ENCODE measurements around the gene TMEM132A.
"Not testable (repeated sequence)": the region's sequence is repeated elsewhere in the genome, so short reads cannot be mapped to it uniquely, and the experiment has no call there.

TMEM132A gene

DNA sequence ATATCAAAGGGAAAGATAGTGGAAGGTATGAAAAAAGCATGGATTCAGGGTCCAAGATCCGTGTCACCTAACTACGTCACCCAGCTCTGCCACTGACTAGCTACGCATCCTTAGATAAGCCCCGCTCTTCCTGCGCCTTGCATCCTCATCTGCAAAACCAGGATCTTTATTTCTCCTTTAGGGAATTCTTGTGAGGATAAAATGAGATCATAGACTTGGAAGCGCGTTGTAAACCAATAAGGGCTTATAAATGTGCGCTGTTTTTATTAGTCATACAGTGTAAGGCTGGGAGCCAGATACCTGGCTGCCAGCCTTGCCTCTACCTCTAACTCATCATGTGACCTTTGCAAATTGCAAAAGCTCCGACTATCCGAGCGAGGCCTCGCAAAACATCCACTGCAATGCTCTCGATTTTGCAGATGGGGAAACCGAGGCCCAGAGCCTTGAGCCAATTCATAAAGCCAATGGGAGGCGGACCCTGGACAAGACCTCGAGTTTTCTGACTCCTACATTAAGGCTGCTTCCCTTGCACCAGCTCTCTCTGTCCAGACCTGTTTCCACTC is 18.6 kb upstream of the TMEM132A start:
- no peak for DNase-seq

DNA sequence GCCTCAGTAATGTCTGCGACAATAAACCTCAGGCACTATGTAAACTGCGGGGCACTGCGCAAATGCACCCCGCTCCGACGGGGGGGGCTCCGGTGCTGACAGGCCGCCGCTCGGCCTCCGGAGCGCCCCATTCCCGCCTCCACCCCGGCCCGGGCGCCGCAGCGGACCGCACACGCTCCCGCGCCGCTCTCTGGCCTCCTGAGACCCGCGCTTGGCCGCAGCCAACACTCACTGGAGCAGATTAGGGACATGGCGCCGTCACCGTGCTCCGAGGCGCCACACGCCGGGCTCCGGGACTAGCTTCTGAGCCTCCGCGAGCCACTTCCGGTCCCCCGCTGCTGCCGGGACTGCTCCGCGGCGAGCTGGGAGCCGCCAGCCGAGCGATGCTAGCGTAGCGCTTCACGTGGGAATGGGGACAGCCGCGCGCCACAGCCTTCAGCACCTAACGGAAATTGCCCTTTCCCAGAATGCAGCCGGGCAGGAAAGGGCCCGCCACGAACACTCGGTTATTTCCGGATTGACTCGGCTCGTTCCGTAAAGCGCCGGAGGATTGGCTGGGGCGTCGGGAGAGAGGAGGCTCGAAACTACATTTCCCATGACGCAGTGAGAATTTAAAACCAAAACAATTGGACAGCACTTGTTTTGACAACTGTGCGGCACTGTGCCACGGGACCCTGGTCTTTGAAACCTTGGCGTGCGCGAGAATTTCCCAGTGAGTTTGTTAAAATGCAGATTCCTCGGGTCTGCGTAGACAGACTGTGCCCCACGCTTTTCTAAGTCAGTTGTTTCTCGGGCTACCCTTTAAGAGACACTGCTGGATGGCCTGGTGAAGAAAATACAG is 17.9 kb upstream of the TMEM132A start, which contains the start of gene PRPF19:
Gene PRPF19 (minus strand): TSS at position 454 of the 841 bp plus-strand sequence. CDS start 203 bp downstream, at position 251.
- peak; percentile 98 for DNase-seq

GRCh38 chr11:60908803-60909202 is 15.5 kb upstream of the TMEM132A start:
- DNase-seq: no peak

DNA sequence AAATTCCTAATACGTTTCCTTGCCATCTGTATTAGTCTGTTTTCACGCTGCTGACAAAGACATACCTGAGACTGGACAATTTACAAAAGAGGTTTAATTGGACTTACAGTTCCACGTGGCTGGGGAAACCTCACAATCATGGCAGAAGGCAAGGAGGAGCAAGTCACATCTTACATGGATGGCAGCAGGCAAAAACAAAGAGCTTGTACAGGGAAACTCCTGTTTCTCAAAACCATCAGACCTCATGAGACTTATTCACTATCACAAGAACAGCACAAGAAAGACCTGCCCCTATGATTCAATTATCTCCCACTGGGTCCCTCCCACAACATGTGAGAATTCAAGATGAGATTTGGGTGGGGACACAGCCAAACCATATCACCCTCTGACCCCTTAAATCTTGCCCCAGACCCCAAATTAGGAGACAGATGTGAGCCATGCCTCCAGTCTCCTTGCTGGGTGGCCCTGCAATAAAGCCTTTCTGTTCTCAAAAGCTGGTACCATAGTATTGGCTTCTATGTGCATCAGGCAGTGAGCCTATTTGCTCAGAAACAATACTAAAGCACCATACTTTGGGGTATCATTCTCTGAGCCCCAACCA is 14.5 kb upstream of the TMEM132A start:
- not testable (repeated sequence) for DNase-seq

DNA sequence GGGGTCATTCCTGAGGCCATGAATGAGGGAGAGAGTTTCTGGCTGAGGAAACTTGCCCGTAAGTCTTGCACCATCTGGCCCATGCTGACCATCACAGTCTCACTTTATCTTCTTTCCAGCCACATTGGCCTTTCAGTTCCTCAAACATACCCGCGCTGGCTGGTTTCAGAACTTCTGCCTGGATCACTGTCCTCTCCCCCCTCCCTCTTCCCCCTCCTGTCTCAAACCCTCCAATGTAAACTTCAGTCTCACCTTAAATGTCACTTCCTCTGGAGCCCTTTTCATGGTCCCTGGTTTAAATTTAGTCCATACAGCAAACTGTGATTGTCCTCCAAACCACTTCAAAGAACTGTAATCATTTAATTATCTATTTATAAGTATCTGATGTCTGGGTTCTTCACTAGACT is 14.0 kb upstream of the TMEM132A start:
- DNase-seq: no peak

GRCh38 chr11:60910711-60911380 is 13.4 kb upstream of the TMEM132A start:
- DNase-seq: no peak

DNA sequence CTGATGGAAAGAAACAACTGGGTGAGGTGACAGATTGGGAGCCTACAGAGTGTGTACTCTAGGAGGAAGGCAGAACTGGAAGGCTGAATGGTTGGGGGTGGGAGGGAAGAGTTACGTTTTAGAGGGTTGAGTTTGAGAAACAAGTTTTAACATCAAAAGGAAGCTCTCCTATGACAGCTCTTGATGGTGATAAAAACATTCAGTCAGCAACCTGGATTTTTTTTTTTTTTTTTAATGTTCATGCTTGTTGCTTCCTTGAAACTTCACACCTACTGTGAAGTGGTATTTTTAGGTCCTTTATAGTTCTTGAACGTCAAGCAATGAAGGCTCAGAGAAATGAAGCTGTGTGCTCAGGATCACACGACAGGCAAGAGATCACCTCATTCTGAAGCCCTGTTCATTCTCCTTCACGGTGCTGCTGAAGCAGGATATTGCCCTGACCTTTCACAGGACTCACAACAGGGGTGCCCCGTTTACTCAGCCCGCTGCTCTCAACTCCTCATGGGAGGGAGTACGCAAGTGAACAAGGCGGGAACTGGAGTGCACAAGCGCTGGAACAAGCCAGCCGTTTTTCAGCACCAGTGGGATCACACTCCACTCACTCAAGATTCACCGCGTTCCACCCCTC is 11.9 kb upstream of the TMEM132A start:
- DNase-seq: no peak

GRCh38 chr11:60912851-60913528 is 11.3 kb upstream of the TMEM132A start:
- DNase-seq: no peak

DNA sequence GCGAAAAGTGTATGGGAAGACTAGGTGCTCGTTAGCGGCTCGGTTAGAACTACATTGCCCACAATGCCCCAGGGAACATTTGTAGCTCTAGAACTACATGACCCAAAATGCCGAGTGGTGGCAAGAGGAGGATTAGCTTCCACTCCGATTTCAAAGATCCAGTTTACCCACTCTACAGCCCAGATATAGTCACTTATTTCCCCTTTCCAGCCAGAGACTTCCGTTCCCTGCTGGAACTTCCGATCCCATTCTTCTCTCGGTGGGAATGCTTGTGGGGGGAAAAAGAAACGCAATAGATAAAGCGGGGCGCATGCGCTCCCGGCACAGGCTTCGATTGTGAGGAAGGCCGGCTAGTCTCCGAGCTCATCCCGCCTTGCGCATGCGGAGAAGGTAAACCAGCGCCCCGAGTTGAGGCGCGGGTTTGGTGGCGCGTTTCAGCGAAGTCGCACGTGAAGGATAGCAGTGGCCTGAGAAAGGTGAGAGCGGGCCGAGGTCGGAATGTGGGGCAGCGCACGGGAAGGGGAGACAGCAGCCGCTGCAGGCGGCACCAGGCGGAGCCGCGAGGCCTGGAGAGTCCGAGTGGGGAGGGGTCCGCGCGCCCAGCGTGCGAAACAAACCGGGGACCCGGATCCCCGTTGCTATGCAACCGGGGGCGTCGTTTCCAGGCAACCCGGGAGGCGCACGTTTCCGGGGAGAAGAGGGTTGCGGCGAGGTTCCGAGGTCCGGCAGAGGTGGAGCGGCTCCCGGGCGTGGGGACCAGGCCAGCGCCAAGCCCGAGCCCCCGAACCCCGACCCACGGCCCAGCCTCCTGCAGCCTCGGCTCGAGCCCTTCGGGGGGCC is 10.2 kb upstream of the TMEM132A start, which contains the start of gene TMEM109:
Gene TMEM109 (plus strand): TSS at position 366 of the 840 bp plus-strand sequence. CDS start 5,536 bp downstream, outside the sequence.
- peak; percentile 83 for DNase-seq

DNA sequence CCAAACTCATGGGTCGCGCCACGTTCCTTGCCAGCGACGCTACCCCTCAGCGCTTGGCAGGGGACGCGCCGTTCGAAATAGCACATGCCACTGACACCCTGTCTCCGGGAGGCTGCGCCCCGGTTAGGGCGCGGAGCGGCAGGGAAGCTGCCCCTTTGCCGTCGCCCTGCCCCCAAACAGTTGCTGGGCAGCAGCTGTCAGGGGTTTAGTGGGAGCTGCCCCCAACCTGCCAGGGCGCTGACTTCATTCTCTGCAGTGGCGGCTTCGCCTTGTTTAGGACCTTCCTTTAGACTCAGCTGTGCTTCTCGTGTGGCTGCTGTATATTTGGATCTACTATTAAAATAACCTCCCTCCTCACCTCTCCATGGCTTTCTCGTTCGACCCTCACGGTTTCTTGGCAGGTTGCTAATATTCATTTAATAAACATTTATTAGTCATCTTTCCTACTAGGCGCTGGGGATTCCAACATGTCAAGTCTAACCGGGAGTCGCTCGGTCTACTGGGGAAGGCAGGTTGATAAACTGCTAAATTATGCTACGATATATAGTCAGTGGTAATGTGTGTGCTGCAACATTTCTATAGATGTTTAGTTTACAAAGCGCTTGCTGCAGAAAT is 9.5 kb upstream of the TMEM132A start:
- DNase-seq: no peak

DNA sequence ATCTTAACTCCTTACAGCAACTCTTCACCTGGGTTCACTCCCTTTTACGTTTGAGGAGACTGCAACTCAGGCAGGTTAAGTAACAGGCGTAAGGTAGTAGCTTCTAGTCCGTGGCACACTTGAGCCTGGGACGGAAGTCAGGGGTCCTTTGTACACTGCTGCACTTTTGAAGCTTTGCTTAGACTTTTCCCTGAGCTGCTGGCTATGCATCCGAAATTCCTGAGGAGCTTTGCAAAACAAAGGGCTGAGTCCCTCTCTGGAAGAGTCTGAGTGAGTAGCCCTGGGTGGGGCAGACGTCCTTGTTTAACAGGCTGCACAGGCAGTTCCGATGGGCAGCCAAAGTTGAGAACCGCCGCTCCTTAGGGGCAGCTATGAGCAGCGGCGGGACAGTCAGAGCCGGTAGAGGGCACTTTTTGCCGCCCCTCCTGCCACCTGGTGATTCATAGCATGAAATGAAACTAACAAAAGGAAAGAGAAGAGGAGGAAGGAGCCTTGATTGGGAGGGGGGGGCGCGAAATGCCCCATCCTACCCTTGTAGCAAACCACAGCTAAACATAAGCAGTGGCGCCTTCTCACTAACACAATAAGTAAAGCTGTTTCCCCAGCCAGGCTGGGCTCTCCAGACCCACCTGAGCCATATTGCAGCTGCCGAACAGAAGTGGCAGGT is 8.9 kb upstream of the TMEM132A start:
- peak; percentile 63 for DNase-seq

DNA sequence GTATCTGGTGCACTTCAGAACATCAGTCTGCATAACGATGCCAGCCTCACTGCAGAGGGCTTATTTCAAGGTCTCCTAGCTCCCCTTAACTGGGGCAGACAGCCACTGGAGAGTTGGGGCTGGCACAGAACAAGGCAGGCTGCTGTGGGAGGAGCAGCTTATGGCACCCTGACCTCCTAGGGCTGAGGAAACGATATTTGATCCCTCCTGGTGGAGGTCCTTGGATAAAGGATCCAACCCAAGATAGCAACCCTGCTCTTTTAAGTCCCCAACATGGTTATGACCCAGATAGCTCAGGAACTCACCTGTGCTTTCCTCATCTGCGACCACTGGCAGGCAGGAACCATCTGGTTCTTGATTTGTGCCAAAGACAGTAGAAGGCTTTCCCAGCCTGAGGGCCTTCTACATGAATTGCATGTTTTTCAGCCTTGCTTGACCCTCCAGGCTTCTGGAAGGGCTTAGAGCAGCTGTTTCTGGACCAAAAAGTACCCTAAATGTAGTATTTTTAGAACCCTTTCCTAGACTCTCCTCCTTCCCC is 7.5 kb upstream of the TMEM132A start:
- DNase-seq: no peak

DNA sequence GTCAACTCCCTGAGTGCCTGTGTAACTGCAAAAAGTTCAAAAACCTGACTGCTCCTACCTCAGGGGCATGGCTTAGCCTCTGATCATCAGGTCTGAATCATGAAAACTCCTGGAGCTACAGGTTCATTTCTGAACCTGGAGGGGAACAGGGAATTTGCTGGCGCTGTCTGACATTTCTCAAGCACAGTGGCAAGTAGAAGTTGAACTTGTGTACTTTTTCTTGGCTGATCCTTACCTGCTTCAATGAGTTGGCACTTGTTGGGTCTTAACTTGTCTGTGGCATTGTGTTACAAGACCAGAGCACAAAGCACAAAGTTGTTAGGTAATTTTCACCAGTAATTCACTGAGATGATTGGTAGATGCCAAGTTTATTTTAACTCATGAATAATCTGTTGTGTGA is 7.0 kb upstream of the TMEM132A start:
- no peak for DNase-seq

DNA sequence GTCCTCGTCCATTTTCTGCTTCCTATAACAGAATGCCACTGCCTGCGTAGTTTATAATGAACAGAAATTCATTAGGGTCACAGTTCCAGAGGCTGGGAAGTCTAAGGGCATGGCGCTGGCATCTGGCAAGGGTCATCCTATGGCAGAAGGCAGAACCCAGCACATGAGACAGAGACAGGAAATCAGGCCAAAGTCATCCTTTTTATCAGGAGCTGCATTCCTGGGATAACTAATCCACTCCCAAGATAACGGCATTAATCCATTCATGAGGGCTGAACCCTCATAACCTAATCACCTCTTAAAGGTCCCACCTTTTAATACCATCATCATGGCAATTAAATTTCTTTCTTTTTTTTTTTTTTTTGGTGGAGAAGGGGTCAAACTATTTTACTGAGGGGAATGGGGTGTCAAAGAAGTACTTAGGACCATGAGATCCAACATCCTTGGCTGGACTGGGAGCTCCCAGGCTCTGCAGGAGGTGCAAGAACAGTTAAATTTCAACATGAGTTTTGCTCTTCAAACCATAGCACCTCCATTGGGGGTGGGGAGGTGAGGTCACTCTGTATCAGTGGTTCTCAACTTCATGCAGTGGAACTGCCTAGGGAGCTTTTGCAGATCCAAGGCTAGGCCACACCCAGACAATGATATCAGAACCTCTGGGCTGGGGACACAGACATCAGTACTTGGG is 5.9 kb upstream of the TMEM132A start:
- no peak for DNase-seq

- DNase-seq: no peak
These were observed 5.4 kb upstream of the TMEM132A start for GRCh38 chr11:60918939-60919265.

GRCh38 chr11:60919320-60919719 is 4.9 kb upstream of the TMEM132A start:
- DNase-seq: no peak

GRCh38 chr11:60919956-60920355 is 4.3 kb upstream of the TMEM132A start:
- DNase-seq: no peak

DNA sequence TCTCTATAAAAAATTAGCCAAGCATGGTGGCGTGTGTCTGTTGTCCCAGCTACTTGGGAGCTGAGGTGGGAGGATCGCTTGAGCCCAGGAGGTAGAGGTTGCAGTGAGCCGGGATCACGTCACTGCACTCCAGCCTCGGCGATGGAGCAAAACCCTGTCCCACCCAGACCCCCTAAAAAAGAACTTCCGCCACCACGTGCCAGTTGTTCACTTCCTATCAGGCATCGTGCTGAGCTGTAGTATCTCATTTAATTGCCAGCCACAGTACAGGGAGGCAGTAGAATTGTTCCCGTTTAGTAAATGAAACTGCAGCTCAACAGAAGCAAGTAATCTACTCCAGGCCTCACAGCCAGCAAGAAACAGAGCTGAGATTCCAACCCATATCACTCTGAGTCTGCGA is 3.0 kb upstream of the TMEM132A start:
- no peak for DNase-seq

DNA sequence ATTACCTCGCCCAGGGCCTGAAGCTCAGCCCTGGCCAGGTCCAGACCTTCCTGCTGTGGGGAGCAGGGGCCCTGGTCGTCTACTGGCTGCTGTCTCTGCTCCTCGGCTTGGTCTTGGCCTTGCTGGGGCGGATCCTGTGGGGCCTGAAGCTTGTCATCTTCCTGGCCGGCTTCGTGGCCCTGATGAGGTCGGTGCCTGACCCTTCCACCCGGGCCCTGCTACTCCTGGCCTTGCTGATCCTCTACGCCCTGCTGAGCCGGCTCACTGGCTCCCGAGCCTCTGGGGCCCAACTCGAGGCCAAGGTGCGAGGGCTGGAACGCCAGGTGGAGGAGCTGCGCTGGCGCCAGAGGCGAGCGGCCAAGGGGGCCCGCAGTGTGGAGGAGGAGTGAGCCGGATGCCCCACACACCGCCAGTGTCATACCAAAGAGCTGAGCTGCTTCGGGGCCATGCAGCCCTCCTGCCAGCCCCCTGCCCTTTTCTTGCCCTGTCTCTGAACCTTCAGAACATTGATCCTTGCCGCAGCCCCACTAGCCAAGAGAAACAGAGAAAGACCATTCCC is 2.4 kb upstream of the TMEM132A start:
- no peak for DNase-seq

Measured in stimulated activated CD4-positive, alpha-beta T cell treated with anti-CD3 and anti-CD28 coated beads, Interleukin-12 subunit alpha, Interleukin-12 subunit beta, amount 100 ng/mL, for 4 hours (primary cell).